ENCODE measurements around the gene SUMO3.

GRCh38 chr21:44771896-44772525 lies 45.9 kb downstream of the SUMO3 start:
- TF ChIP-seq SNAPC5 (CRISPR knock-in tag; IDR thresholded peaks at IDR 0.05; ENCODE audit: borderline replicate concordance), result no peak
- no peak for TF ChIP-seq THYN1 (CRISPR knock-in tag; IDR thresholded peaks at IDR 0.05; ENCODE audit: borderline replicate concordance, low read depth)
- TF ChIP-seq ZBTB49 (CRISPR knock-in tag; IDR thresholded peaks at IDR 0.05; ENCODE audit: borderline replicate concordance), result no peak
- no peak for TF ChIP-seq MEF2D (CRISPR knock-in tag; IDR thresholded peaks at IDR 0.05)
- no peak for TF ChIP-seq ATF4 (CRISPR knock-in tag; IDR thresholded peaks at IDR 0.05)
- no peak for TF ChIP-seq MTF1 (CRISPR knock-in tag; IDR thresholded peaks at IDR 0.05)
- no peak for TF ChIP-seq MXI1 (IDR thresholded peaks at IDR 0.05; ENCODE audit: borderline replicate concordance, low read depth, low read length)
